ENCODE measurements around the gene SLC1A2. TPM values are rescaled to one million over a fixed set of nuclear protein-coding genes. Genes with fewer than 3 reads are reported as not detected.

The SLC1A2 gene
- total and polyA plus RNA-seq, 2 donors (not counting 3 experiments of a cell fraction or from before 2014, with no cell fraction given) = not detected

GRCh38 chr11:35461917-35462538, 42.7 kb upstream of the SLC1A2 start:
- no TSS peak for BruUV-seq (replicated peaks)
- dilution Hi-C loops (cut with MboI; ENCODE audit: extremely low pct_ligation_motif_present, low sequenced_read_pairs) = no loop called here

More at GRCh38 chr11:35461917-35462538, 42.7 kb upstream of the SLC1A2 start:
- Histone ChIP-seq H3K9me3 (replicated peaks; ENCODE audit: control insufficient read depth, insufficient read depth, low read length) (no peaks in the 10 kb centered on the region), H3K36me3 (ENCODE audit: control insufficient read depth in 2 of 2, extremely low read depth in 1 of 2, insufficient read depth in 2 of 2, low read length in 2 of 2) (no peaks in the 10 kb centered on the region), H3K27me3 (ENCODE audit: control insufficient read depth in 2 of 2, insufficient read depth in 2 of 2, low read length in 2 of 2) (peaks cover 0 to 4% of the 10 kb centered on the region in 2 experiments), H3K4me1 (ENCODE audit: control insufficient read depth, extremely low read depth, insufficient read depth, low read length) (no peaks in the 10 kb centered on the region), H4K20me1 (replicated peaks; ENCODE audit: control insufficient read depth, extremely low read depth, insufficient read depth, low read length) (no peaks in the 10 kb centered on the region), H3K79me2 (ENCODE audit: control insufficient read depth, insufficient read depth, low read length) (no peaks in the 10 kb centered on the region), H2AFZ (ENCODE audit: low read depth, low read length) (no peak overlapping the region), H3K4me3 (replicated peaks in 1 of 3; ENCODE audit: insufficient read depth in 1 of 3, low read depth in 1 of 3, low read length in 3 of 3) (no peak overlapping the region), H3K9me1 (replicated peaks; ENCODE audit: control insufficient read depth, extremely low read depth, insufficient read depth, low read length) (no peaks in the 10 kb centered on the region), H3K4me2 (ENCODE audit: insufficient read depth, low read length) (no peak overlapping the region), H3K27ac (ENCODE audit: insufficient read depth, low read depth, low read length) (no peak overlapping the region), H3K9ac (replicated peaks; ENCODE audit: extremely low read depth, insufficient read depth, low read length) (no peak overlapping the region)
- no peak for TF ChIP-seq POLR2A (IDR thresholded peaks at IDR 0.05; ENCODE audit: low read depth, low read length)
- no peak for TF ChIP-seq MYC (IDR thresholded peaks at IDR 0.05; ENCODE audit: low read depth, low read length)
- TF ChIP-seq FOS (IDR thresholded peaks at IDR 0.05; ENCODE audit: borderline replicate concordance, insufficient read depth, low read length) = no peak
- no peak for TF ChIP-seq MAX (IDR thresholded peaks at IDR 0.05; ENCODE audit: insufficient read depth, insufficient read length)
- TF ChIP-seq EZH2 (IDR thresholded peaks at IDR 0.05; ENCODE audit: borderline replicate concordance, low read depth, low read length, severe bottlenecking) = no peak
- no peak for TF ChIP-seq CTCF (IDR thresholded peaks at IDR 0.05; ENCODE audit: extremely low read depth in 1 of 2, insufficient read depth in 1 of 2, low read depth in 1 of 2, low read length in 2 of 2)
- TF ChIP-seq JUN (IDR thresholded peaks at IDR 0.05; ENCODE audit: borderline replicate concordance, insufficient read depth, insufficient read length, low read depth) = no peak
- TF ChIP-seq POLR2AphosphoS5 (IDR thresholded peaks at IDR 0.05; ENCODE audit: insufficient read depth, low read depth, low read length) = no peak
- no peak for TF ChIP-seq GATA2 (IDR thresholded peaks at IDR 0.05; ENCODE audit: insufficient read depth, insufficient read length, low read depth, low read length)
- FAIRE-seq (no peak), DNase-seq (ENCODE audit: low read depth, low spot score) (no peak)
- intact Hi-C loops (cut with micrococcal nuclease) = no loop called here
- CTCF ChIA-PET = no interaction called here
- POLR2A ChIA-PET = interaction anchor here (0.7 kb wide), 1 partner anchor 1294 kb away, joined by 3 read pairs; no protein-coding TSS in a partner anchor

All from endothelial cell of umbilical vein (primary cell).